Measurements from ENCODE around the gene SLC38A3. TPM values are rescaled to one million over a fixed set of nuclear protein-coding genes. Genes with fewer than 3 reads are reported as not detected.

SLC38A3 gene
- total and polyA plus RNA-seq, 7 donors = 0.12 to 12.7 (median 3.3) TPM

- Histone ChIP-seq H3K9me3 (no peaks in the 10 kb centered on the region), H3K27ac (peak overlapping the region; percentile 82), H3K4me3 (no peak overlapping the region), H3K4me1 (peaks cover 53% of the 10 kb centered on the region), H3K36me3 (ENCODE audit: insufficient read depth in 1 of 2, low read depth in 1 of 2) (no peaks in the 10 kb centered on the region), H3K27me3 (ENCODE audit: insufficient read depth in 3 of 3, low read length in 2 of 3) (no peaks in the 10 kb centered on the region)
- DNase-seq = no peak
- TF ChIP-seq, protein P1, sequence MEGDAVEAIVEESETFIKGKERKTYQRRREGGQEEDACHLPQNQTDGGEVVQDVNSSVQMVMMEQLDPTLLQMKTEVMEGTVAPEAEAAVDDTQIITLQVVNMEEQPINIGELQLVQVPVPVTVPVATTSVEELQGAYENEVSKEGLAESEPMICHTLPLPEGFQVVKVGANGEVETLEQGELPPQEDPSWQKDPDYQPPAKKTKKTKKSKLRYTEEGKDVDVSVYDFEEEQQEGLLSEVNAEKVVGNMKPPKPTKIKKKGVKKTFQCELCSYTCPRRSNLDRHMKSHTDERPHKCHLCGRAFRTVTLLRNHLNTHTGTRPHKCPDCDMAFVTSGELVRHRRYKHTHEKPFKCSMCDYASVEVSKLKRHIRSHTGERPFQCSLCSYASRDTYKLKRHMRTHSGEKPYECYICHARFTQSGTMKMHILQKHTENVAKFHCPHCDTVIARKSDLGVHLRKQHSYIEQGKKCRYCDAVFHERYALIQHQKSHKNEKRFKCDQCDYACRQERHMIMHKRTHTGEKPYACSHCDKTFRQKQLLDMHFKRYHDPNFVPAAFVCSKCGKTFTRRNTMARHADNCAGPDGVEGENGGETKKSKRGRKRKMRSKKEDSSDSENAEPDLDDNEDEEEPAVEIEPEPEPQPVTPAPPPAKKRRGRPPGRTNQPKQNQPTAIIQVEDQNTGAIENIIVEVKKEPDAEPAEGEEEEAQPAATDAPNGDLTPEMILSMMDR (IDR thresholded peaks at IDR 0.05) = no peak
- intact Hi-C loops (cut with DNase I) = loop anchor here (5.0 to 10.0 kb wide), 3 partner anchors 78 to 275 kb away; partner anchors contain the start of gene GNAT1 (in 1 of the 2)
- WGBS, 3 donors = 73 to 74% (median 74%) methylated on average over 7 to 8 of the region's 8 CpGs
- ATAC-seq = no peak
Measured at GRCh38 chr3:50269977-50270413, 64.9 kb downstream of the SLC38A3 start.

- Histone ChIP-seq H3K4me3 (no peak overlapping the region), H3K27ac (no peak overlapping the region), H3K4me1 (peaks cover 47% of the 10 kb centered on the region), H3K9me3 (no peaks in the 10 kb centered on the region), H3K27me3 (ENCODE audit: insufficient read depth in 3 of 3, low read length in 2 of 3) (peaks cover 0 to 1% (median 0%) of the 10 kb centered on the region in 3 donors), H3K36me3 (ENCODE audit: insufficient read depth in 1 of 2, low read depth in 1 of 2) (no peaks in the 10 kb centered on the region)
- 70 to 73% (median 70%) methylated on average over 17 to 19 of the region's 19 CpGs for WGBS, 3 donors
- ATAC-seq (no peak), DNase-seq (no peak)
- intact Hi-C loops (cut with DNase I) = loop anchor here (5.0 kb wide), 2 partner anchors 78 to 148 kb away; partner anchors contain the start of gene GNAT1 (in 1 of the 2)
- TF ChIP-seq, protein P1 (IDR thresholded peaks at IDR 0.05) = no peak
Measured at GRCh38 chr3:50270422-50271224, 65.6 kb downstream of the SLC38A3 start.

Other genes starting within 250 kb of the SLC38A3 start
- gene RBM5, start 116.4 kb upstream of the SLC38A3 start, total RNA-seq = 10 to 100 TPM; 35.6 to 61.4 (median 55.2) TPM
- 10 to 100 TPM; 30.7 to 35.0 (median 31.1) TPM for gene RBM5, start 116.4 kb upstream of the SLC38A3 start, polyA plus RNA-seq
- gene SEMA3F, start 49.9 kb upstream of the SLC38A3 start, total RNA-seq = 10 to 100 TPM in 3 of 4 donors, 1 to 10 TPM in 1; 7.0 to 13.7 (median 12.3) TPM
- 1 to 10 TPM; 4.7 to 7.6 (median 6.8) TPM for gene SEMA3F, start 49.9 kb upstream of the SLC38A3 start, polyA plus RNA-seq
- gene GNAT1, start 13.7 kb upstream of the SLC38A3 start, total RNA-seq = not detected
- gene GNAT1, start 13.7 kb upstream of the SLC38A3 start, polyA plus RNA-seq = not detected
- 10 to 100 TPM; 55.5 to 93.9 (median 74.8) TPM for gene GNAI2, start 30.9 kb downstream of the SLC38A3 start, total RNA-seq
- 10 to 100 TPM; 39.4 to 57.6 (median 50.7) TPM for gene GNAI2, start 30.9 kb downstream of the SLC38A3 start, polyA plus RNA-seq
- 1 to 10 TPM; 3.1 to 6.8 (median 4.3) TPM for gene SEMA3B, start 63.9 kb downstream of the SLC38A3 start, total RNA-seq
- gene SEMA3B, start 63.9 kb downstream of the SLC38A3 start, polyA plus RNA-seq = 1 to 10 TPM; 2.1 to 3.4 (median 2.2) TPM
- 10 to 100 TPM in 1 of 4 donors, 1 to 10 TPM in 2, under 1 TPM in 1; 0.84 to 13.1 (median 1.1) TPM for gene LSMEM2, start 73.8 kb downstream of the SLC38A3 start, total RNA-seq
- 1 to 10 TPM in 1 of 3 donors, under 1 TPM in 2; 0.61 to 1.6 (median 0.66) TPM for gene LSMEM2, start 73.8 kb downstream of the SLC38A3 start, polyA plus RNA-seq
- 100 to 1,000 TPM in 3 of 4 donors, 10 to 100 TPM in 1; 77.2 to 145 (median 119) TPM for gene IFRD2, start 87.2 kb downstream of the SLC38A3 start, total RNA-seq
- 100 to 1,000 TPM; 129 to 175 (median 151) TPM for gene IFRD2, start 87.2 kb downstream of the SLC38A3 start, polyA plus RNA-seq
- gene HYAL3, start 94.1 kb downstream of the SLC38A3 start, total RNA-seq = 1 to 10 TPM in 1 of 4 donors, under 1 TPM in 3; 0.28 to 2.1 (median 0.65) TPM
- 1 to 10 TPM in 2 of 3 donors, under 1 TPM in 1; 0.23 to 3.4 (median 1.2) TPM for gene HYAL3, start 94.1 kb downstream of the SLC38A3 start, polyA plus RNA-seq
- gene NAA80, start 94.1 kb downstream of the SLC38A3 start, total RNA-seq = 1 to 10 TPM; 7.9 to 9.7 (median 8.3) TPM
- 10 to 100 TPM in 1 of 3 donors, 1 to 10 TPM in 2; 6.8 to 12.8 (median 10.0) TPM for gene NAA80, start 94.1 kb downstream of the SLC38A3 start, polyA plus RNA-seq
- gene HYAL1, start 98.3 kb downstream of the SLC38A3 start, total RNA-seq = 10 to 100 TPM in 3 of 4 donors, 1 to 10 TPM in 1; 8.5 to 20.8 (median 13.7) TPM
- gene HYAL1, start 98.3 kb downstream of the SLC38A3 start, polyA plus RNA-seq = 10 to 100 TPM in 2 of 3 donors, 1 to 10 TPM in 1; 9.5 to 15.1 (median 13.8) TPM
- 10 to 100 TPM; 20.6 to 42.8 (median 25.6) TPM for gene HYAL2, start 117.5 kb downstream of the SLC38A3 start, total RNA-seq
- 10 to 100 TPM; 25.3 to 61.7 (median 41.8) TPM for gene HYAL2, start 117.5 kb downstream of the SLC38A3 start, polyA plus RNA-seq
- gene TUSC2, start 123.0 kb downstream of the SLC38A3 start, total RNA-seq = 10 to 100 TPM; 31.5 to 43.6 (median 33.7) TPM
- 100 to 1,000 TPM in 1 of 3 donors, 10 to 100 TPM in 2; 38.0 to 100 (median 84.9) TPM for gene TUSC2, start 123.0 kb downstream of the SLC38A3 start, polyA plus RNA-seq
- gene RASSF1, start 135.6 kb downstream of the SLC38A3 start, total RNA-seq = 10 to 100 TPM; 10.1 to 24.2 (median 14.9) TPM
- 10 to 100 TPM; 33.3 to 84.5 (median 37.9) TPM for gene RASSF1, start 135.6 kb downstream of the SLC38A3 start, polyA plus RNA-seq
- under 1 TPM; 0.24 to 0.99 (median 0.57) TPM for gene ZMYND10, start 140.5 kb downstream of the SLC38A3 start, total RNA-seq
- gene ZMYND10, start 140.5 kb downstream of the SLC38A3 start, polyA plus RNA-seq = under 1 TPM; 0.23 to 0.99 (median 0.51) TPM
- 10 to 100 TPM; 16.1 to 29.5 (median 19.6) TPM for gene NPRL2, start 145.5 kb downstream of the SLC38A3 start, total RNA-seq
- 10 to 100 TPM; 21.5 to 36.6 (median 21.7) TPM for gene NPRL2, start 145.5 kb downstream of the SLC38A3 start, polyA plus RNA-seq
- gene CYB561D2, start 145.6 kb downstream of the SLC38A3 start, total RNA-seq = 1 to 10 TPM; 5.7 to 9.2 (median 7.0) TPM
- gene CYB561D2, start 145.6 kb downstream of the SLC38A3 start, polyA plus RNA-seq = 10 to 100 TPM; 14.7 to 34.8 (median 17.5) TPM
- gene TMEM115, start 154.2 kb downstream of the SLC38A3 start, total RNA-seq = 10 to 100 TPM; 20.4 to 29.1 (median 23.2) TPM
- gene TMEM115, start 154.2 kb downstream of the SLC38A3 start, polyA plus RNA-seq = 10 to 100 TPM; 29.7 to 49.6 (median 42.7) TPM

Data from psoas muscle (tissue), 8 donors.